Nephron progenitor cell (in vitro differentiated cells): ENCODE measurements around the gene PRKAG2.

Source experiments
- DNase-seq: peaks from one replicate; pipeline ENCODE4 v3.0.0; 2021
- H3K27ac Mint-ChIP-seq: 2 replicates; pipeline ENCODE4 v1.8.0; 2021; ENCODE audit warnings: mild to moderate bottlenecking, moderate library complexity, mixed read lengths
- H3K27me3 Mint-ChIP-seq: 2 replicates; pipeline ENCODE4 v1.8.0; 2021; ENCODE audit warnings: mild to moderate bottlenecking, low read depth, mixed read lengths; ENCODE audit not compliant: poor library complexity
- H3K36me3 Mint-ChIP-seq: 2 replicates; pipeline ENCODE4 v1.8.0; 2021; ENCODE audit warnings: low read depth, mixed read lengths
- H3K4me1 Mint-ChIP-seq: 2 replicates; pipeline ENCODE4 v1.8.0; 2021; ENCODE audit warnings: mixed read lengths
- H3K4me3 Mint-ChIP-seq: 2 replicates; pipeline ENCODE4 v1.8.0; 2021; ENCODE audit warnings: mild to moderate bottlenecking, moderate library complexity, mixed read lengths
- H3K9me3 Mint-ChIP-seq: 2 replicates; pipeline ENCODE4 v1.8.0; 2021; ENCODE audit warnings: mild to moderate bottlenecking, moderate library complexity, mixed read lengths
- CTCF ChIP-seq: fragments of 200-600 bp; sonication (generic); IDR thresholded peaks from 2 replicates; pipeline ENCODE4 v1.5.0; 2021; ENCODE audit warnings: antibody characterized with exemption

Gene PRKAG2

DNA sequence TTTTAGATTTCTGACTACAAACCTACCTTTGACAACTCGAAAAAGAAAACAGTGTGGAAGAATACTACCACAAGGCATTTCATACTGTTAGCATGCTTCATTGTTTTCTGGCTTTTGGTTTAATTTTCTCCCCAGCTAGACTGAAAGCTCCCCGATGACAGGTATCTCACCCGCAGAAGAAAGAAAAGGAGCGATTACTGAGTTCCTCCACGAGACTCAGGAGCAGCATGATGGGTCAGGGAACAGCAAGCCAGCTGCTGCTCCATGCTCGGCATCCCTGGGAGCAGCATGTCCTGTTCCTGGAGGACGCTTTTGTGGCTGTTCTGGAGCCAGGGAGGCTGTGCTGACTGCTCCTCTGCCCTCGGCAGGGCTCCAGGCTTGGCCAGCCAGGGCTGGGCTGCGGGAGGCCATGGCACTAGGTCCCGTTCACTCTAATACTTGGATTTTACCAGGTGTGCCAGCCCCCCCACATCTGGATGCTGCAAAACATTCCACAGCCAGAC lies 133.4 kb downstream of the PRKAG2 start:
- Mint-ChIP-seq H3K36me3 (peaks cover 4% of the 10 kb centered on the region), H3K4me3 (no peak overlapping the region)

GRCh38 chr7:151742713-151743480 lies 134.0 kb downstream of the PRKAG2 start:
- no peak for TF ChIP-seq CTCF
- Mint-ChIP-seq H3K27me3 (peaks cover 13% of the 10 kb centered on the region), H3K36me3 (peaks cover 4% of the 10 kb centered on the region), H3K4me3 (no peak overlapping the region), H3K27ac (peak overlapping the region; percentile 66), H3K9me3 (peaks cover 10% of the 10 kb centered on the region), H3K4me1 (peaks cover 44% of the 10 kb centered on the region)
- no peak for DNase-seq

More for the DNA sequence above, 133.4 kb downstream of the PRKAG2 start:
- Mint-ChIP-seq H3K4me1 (peaks cover 44% of the 10 kb centered on the region), H3K27me3 (peaks cover 13% of the 10 kb centered on the region), H3K27ac (peak overlapping the region; percentile 66), H3K9me3 (peaks cover 10% of the 10 kb centered on the region)
- DNase-seq, result no peak
- no peak for TF ChIP-seq CTCF

GRCh38 chr7:151741585-151741984 lies 135.3 kb downstream of the PRKAG2 start:
- DNase-seq, result no peak
- Mint-ChIP-seq H3K36me3 (peaks cover 4% of the 10 kb centered on the region), H3K4me1 (peaks cover 55% of the 10 kb centered on the region), H3K9me3 (peaks cover 10% of the 10 kb centered on the region), H3K27ac (no peak overlapping the region), H3K4me3 (no peak overlapping the region), H3K27me3 (peaks cover 9% of the 10 kb centered on the region)
- no peak for TF ChIP-seq CTCF

- peaks cover 4% of the 10 kb centered on the region for H3K36me3 Mint-ChIP-seq
- peaks cover 10% of the 10 kb centered on the region for H3K9me3 Mint-ChIP-seq
- H3K4me1 Mint-ChIP-seq, result peaks cover 64% of the 10 kb centered on the region
- H3K27me3 Mint-ChIP-seq, result peaks cover 13% of the 10 kb centered on the region
- DNase-seq, result no peak
- H3K4me3 Mint-ChIP-seq, result peak overlapping the region; percentile 4
- H3K27ac Mint-ChIP-seq, result peak overlapping the region; percentile 7
- no peak for TF ChIP-seq CTCF
Observed at GRCh38 chr7:151740081-151740851, 136.6 kb downstream of the PRKAG2 start.

DNA sequence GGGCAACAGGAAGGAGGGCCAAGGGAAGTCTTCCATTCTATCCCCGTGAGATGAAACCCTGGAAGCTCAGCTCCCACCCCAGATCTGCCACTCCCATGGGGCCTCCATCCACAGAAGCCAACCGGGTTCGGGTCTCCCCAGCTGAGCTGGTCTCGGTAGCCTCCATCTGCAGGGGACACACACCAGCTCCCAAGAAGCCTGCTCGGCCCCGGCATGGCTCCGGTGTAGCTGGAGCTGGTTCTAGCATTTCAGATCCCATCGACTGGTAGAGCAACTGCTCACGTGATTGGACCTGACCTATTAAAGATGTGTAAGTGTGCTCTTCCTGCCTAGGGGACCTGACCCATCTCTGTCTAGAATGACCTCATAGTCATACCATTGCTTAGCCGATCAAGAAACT lies 138.0 kb downstream of the PRKAG2 start:
- TF ChIP-seq CTCF, result no peak
- Mint-ChIP-seq H3K9me3 (peaks cover 10% of the 10 kb centered on the region), H3K4me3 (no peak overlapping the region), H3K27ac (no peak overlapping the region), H3K4me1 (peaks cover 68% of the 10 kb centered on the region), H3K36me3 (peaks cover 4% of the 10 kb centered on the region), H3K27me3 (peaks cover 20% of the 10 kb centered on the region)
- DNase-seq, result no peak
